ENCODE measurements around the gene NUAK2. TPM values are rescaled to one million over a fixed set of nuclear protein-coding genes. Genes with fewer than 3 reads are reported as not detected.

NUAK2 gene
- total and polyA plus RNA-seq, 2 of the 8 experiments (the other 6 are each of a cell fraction or from before 2014, with no cell fraction given): 9.4 to 12.9 TPM

GRCh38 chr1:205294934-205295333 is 26.6 kb downstream of the NUAK2 start:
- no peak for FAIRE-seq
- POLR2A ChIA-PET (ENCODE audit: partially characterized antibody): interaction anchor here (0.7 to 4.7 kb wide), 11 partner anchors 8 to 55 kb away, joined by 3 to 38 read pairs (median 9); partner anchors contain the start of gene NUAK2

More at GRCh38 chr1:205294934-205295333, 26.6 kb downstream of the NUAK2 start:
- Histone ChIP-seq H3K14ac (ENCODE audit: insufficient read length) (no peak overlapping the region), H3K79me1 (ENCODE audit: low read depth, low read length) (no peaks in the 10 kb centered on the region), H3K18ac (ENCODE audit: extremely low read depth, low read length) (peak overlapping the region; percentile 82), H4K8ac (ENCODE audit: extremely low read depth, insufficient read depth, low read length) (no peak overlapping the region; the same call in 1 of the 2 replicates), H3K4me1 (replicated peaks in 1 of 4; ENCODE audit: control insufficient read depth in 3 of 4, insufficient read depth in 4 of 4, low read length in 3 of 4) (peaks cover 25 to 36% (median 28%) of the 10 kb centered on the region in 4 experiments), H4K5ac (ENCODE audit: insufficient read length, low read depth, low read length) (peak overlapping the region; percentile 53), H3K79me2 (ENCODE audit: control insufficient read depth in 1 of 2, insufficient read depth in 2 of 2, low read length in 2 of 2) (no peaks in the 10 kb centered on the region), H2BK5ac (ENCODE audit: low read depth, low read length) (peak overlapping the region; percentile 99), H3K27ac (ENCODE audit: low read depth, low read length) (peak overlapping the region; percentile 97), H3K9ac (replicated peaks in 1 of 4; ENCODE audit: extremely low read depth in 1 of 4, low read depth in 3 of 4, low read length in 3 of 4) (peak overlapping the region in 3 of 4 experiments; percentile 35 to 83 (median 61); a peak in 6 of 7 replicates), H2AK5ac (ENCODE audit: low read depth, low read length) (peak overlapping the region; percentile 93), H3K56ac (replicated peaks; ENCODE audit: insufficient read length, low read depth, low read length) (no peak overlapping the region), H3K4ac (replicated peaks; ENCODE audit: insufficient read length, low read depth, low read length) (peak overlapping the region; percentile 39), H3K4me3 (ENCODE audit: extremely low read depth in 1 of 4, insufficient read depth in 2 of 4, low read depth in 3 of 4, low read length in 4 of 4) (peak overlapping the region in 1 of 4 experiments; percentile 13; a peak in 1 of 8 replicates), H3K9me3 (ENCODE audit: insufficient read depth in 2 of 2, low read depth in 1 of 2, low read length in 1 of 2) (no peaks in the 10 kb centered on the region), H4K20me1 (replicated peaks in 1 of 2; ENCODE audit: control insufficient read depth in 1 of 2, insufficient read depth in 2 of 2, low read length in 2 of 2) (no peaks in the 10 kb centered on the region), H3K23ac (ENCODE audit: insufficient read length) (no peak overlapping the region), H4K91ac (replicated peaks; ENCODE audit: insufficient read length, low read length) (peak overlapping the region; percentile 81), H2BK120ac (replicated peaks; ENCODE audit: low read depth, low read length) (peak overlapping the region; percentile 85), H3K4me2 (ENCODE audit: insufficient read depth in 1 of 2, low read depth in 2 of 2, low read length in 2 of 2) (peak overlapping the region; percentile 2 to 56; a peak in 3 of 4 replicates), H2AFZ (ENCODE audit: low read length) (no peak overlapping the region), H3K23me2 (ENCODE audit: low read depth, low read length) (no peaks in the 10 kb centered on the region; the same call in 1 of the 2 replicates), H2BK20ac (ENCODE audit: low read length) (peak overlapping the region; percentile 89), H3K36me3 (ENCODE audit: control insufficient read depth in 2 of 4, insufficient read depth in 4 of 4, low read length in 3 of 4) (no peaks in the 10 kb centered on the region), H3K27me3 (replicated peaks in 1 of 4; ENCODE audit: control insufficient read depth in 3 of 4, extremely low read depth in 1 of 4, insufficient read depth in 3 of 4, low read length in 3 of 4) (no peaks in the 10 kb centered on the region; a peak in 1 of 7 replicates), H2BK15ac (ENCODE audit: low read length) (no peak overlapping the region), H2BK12ac (ENCODE audit: low read depth, low read length) (peak overlapping the region; percentile 98)
- TF ChIP-seq GABPA (IDR thresholded peaks at IDR 0.05; ENCODE audit: borderline replicate concordance, insufficient read depth, low read length) (no peak), TAF7 (optimal IDR thresholded peaks at IDR 0.05; ENCODE audit: borderline replicate concordance, low read depth, low read length) (no peak), ASH2L (IDR thresholded peaks at IDR 0.05; ENCODE audit: low read length) (peak; percentile 42), CHD1 (IDR thresholded peaks at IDR 0.05; ENCODE audit: low read depth, low read length) (no peak), POLR2A (IDR thresholded peaks at IDR 0.05; ENCODE audit: control extremely low read depth in 1 of 2, low read depth in 2 of 2, low read length in 2 of 2) (peak; percentile 38 to 47; a peak in 2 of 3 replicates), TBP (IDR thresholded peaks at IDR 0.05; ENCODE audit: low read depth, low read length) (no peak)
- 36% methylated on average over 5 of the region's 5 CpGs; no CpG with 5 or more reads in 1 of the 2 experiments for WGBS, 2 experiments (ENCODE audit: extremely low coverage in 1 of 2, insufficient coverage in 1 of 2, insufficient read length in 1 of 2, insufficient replicate concordance in 2 of 2, low coverage in 1 of 2, low lambda C conversion rate in 2 of 2, missing lambda C conversion rate in 1 of 2)
- DNase-seq (ENCODE audit: low read depth in 1 of 2, low spot score in 2 of 2): peak in 1 of 2 experiments; percentile 53
- CTCF ChIA-PET (ENCODE audit: partially characterized antibody): interaction anchor here (1.6 to 67.1 kb wide), 4 partner anchors 25 to 59 kb away, joined by 3 to 2424 read pairs (median 158); partner anchors contain the start of gene NUAK2
